ENCODE results near the gene DHX57.

Gene DHX57

GRCh38 chr2:38875576-38876367 lies at the start of gene DHX57, which contains the start of gene MORN2:
DHX57 (minus strand) TSS chr2:38875934; CDS start chr2:38868405, 7,529 bp downstream.
MORN2 (plus strand) TSS chr2:38875976.
- peak; percentile 82 for DNase-seq (ENCODE audit: low spot score)

GRCh38 chr2:38922902-38923301 lies 47.2 kb upstream of the DHX57 start:
- no peak for DNase-seq (ENCODE audit: low spot score)

GRCh38 chr2:38922389-38922788 lies 46.7 kb upstream of the DHX57 start:
- DNase-seq (ENCODE audit: low spot score), result no peak

- DNase-seq (ENCODE audit: low spot score), result no peak
Observed at GRCh38 chr2:38912619-38913018, 36.9 kb upstream of the DHX57 start.

- no peak for DNase-seq (ENCODE audit: low spot score)
Observed at GRCh38 chr2:38911191-38911590, 35.5 kb upstream of the DHX57 start.

GRCh38 chr2:38909872-38910271 lies 34.1 kb upstream of the DHX57 start:
- no peak for DNase-seq (ENCODE audit: low spot score)

- no peak for DNase-seq (ENCODE audit: low spot score)
Observed at GRCh38 chr2:38907743-38908562, 32.2 kb upstream of the DHX57 start.

- no peak for DNase-seq (ENCODE audit: low spot score)
Observed at GRCh38 chr2:38907242-38907641, 31.5 kb upstream of the DHX57 start.

- no peak for DNase-seq (ENCODE audit: low spot score)
Observed at GRCh38 chr2:38905251-38905650, 29.5 kb upstream of the DHX57 start.

GRCh38 chr2:38900726-38901125 lies 25.0 kb upstream of the DHX57 start:
- DNase-seq (ENCODE audit: low spot score), result no peak

GRCh38 chr2:38898256-38898655 lies 22.5 kb upstream of the DHX57 start:
- no peak for DNase-seq (ENCODE audit: low spot score)

- no peak for DNase-seq (ENCODE audit: low spot score)
Observed at GRCh38 chr2:38892819-38893218, 17.1 kb upstream of the DHX57 start.

- DNase-seq (ENCODE audit: low spot score), result no peak
Observed at GRCh38 chr2:38889575-38889974, 13.8 kb upstream of the DHX57 start, which contains the start of gene ARHGEF33. ARHGEF33 (plus strand) TSS chr2:38889875; CDS start chr2:38919448, 29,573 bp downstream.

- DNase-seq (ENCODE audit: low spot score), result no peak
Observed at GRCh38 chr2:38889045-38889444, 13.3 kb upstream of the DHX57 start.

GRCh38 chr2:38887902-38888554 lies 12.3 kb upstream of the DHX57 start:
- no peak for DNase-seq (ENCODE audit: low spot score)

GRCh38 chr2:38887347-38887746 lies 11.6 kb upstream of the DHX57 start:
- no peak for DNase-seq (ENCODE audit: low spot score)

- no peak for DNase-seq (ENCODE audit: low spot score)
Observed at GRCh38 chr2:38886063-38886462, 10.3 kb upstream of the DHX57 start.

- DNase-seq (ENCODE audit: low spot score), result no peak
Observed at GRCh38 chr2:38876407-38876806, 673 bp upstream of the DHX57 start.

- DNase-seq (ENCODE audit: low spot score), result no peak
Observed at GRCh38 chr2:38875227-38875575, 533 bp downstream of the DHX57 start.

GRCh38 chr2:38873763-38874162 lies 2.0 kb downstream of the DHX57 start:
- DNase-seq (ENCODE audit: low spot score), result no peak

GRCh38 chr2:38871432-38871831 lies 4.3 kb downstream of the DHX57 start:
- DNase-seq (ENCODE audit: low spot score), result no peak

GRCh38 chr2:38866773-38867443 lies 8.8 kb downstream of the DHX57 start:
- DNase-seq (ENCODE audit: low spot score), result no peak
